GM12873 (cell line): ENCODE measurements around the gene ATP5MC3.

Experiments
- CTCF ChIP-seq: IDR thresholded peaks from 2 replicates; pipeline ENCODE4 v1.5.1; 2012; ENCODE audit warnings: low read depth, mild to moderate bottlenecking, moderate library complexity, low read length, control low read depth; ENCODE audit not compliant: insufficient read depth; ENCODE audit errors: missing control alignments

ATP5MC3 gene

GRCh38 chr2:175152242-175152641, 29.3 kb downstream of the ATP5MC3 start:
- no peak for TF ChIP-seq CTCF

- no peak for TF ChIP-seq CTCF
Observed at GRCh38 chr2:175151791-175152190, 29.7 kb downstream of the ATP5MC3 start.

- TF ChIP-seq CTCF = no peak
Observed at GRCh38 chr2:175147186-175147585, 34.3 kb downstream of the ATP5MC3 start.

GRCh38 chr2:175143678-175144077, 37.8 kb downstream of the ATP5MC3 start:
- no peak for TF ChIP-seq CTCF

- TF ChIP-seq CTCF = no peak
Observed at GRCh38 chr2:175143191-175143590, 38.3 kb downstream of the ATP5MC3 start.

- no peak for TF ChIP-seq CTCF
Observed at GRCh38 chr2:175140332-175140731, 41.2 kb downstream of the ATP5MC3 start.

GRCh38 chr2:175137793-175138192, 43.7 kb downstream of the ATP5MC3 start:
- TF ChIP-seq CTCF = no peak
